GM23248 (cell line): ENCODE results near the gene TMEM237.

Experiments used
- EZH2 ChIP-seq: fragments of 200-600 bp; sonication (generic); IDR thresholded peaks from 2 replicates; pipeline ENCODE4 v1.6.1; 2018; ENCODE audit warnings: antibody characterized with exemption, mild to moderate bottlenecking; ENCODE audit not compliant: insufficient read depth, poor library complexity, severe bottlenecking
- EZH2phosphoT487 ChIP-seq: fragments of 200-600 bp; sonication (generic); IDR thresholded peaks from 2 replicates; pipeline ENCODE4 v1.6.1; 2018; ENCODE audit warnings: antibody characterized with exemption, moderate library complexity, mild to moderate bottlenecking, low read depth; ENCODE audit not compliant: insufficient read depth

DNA sequence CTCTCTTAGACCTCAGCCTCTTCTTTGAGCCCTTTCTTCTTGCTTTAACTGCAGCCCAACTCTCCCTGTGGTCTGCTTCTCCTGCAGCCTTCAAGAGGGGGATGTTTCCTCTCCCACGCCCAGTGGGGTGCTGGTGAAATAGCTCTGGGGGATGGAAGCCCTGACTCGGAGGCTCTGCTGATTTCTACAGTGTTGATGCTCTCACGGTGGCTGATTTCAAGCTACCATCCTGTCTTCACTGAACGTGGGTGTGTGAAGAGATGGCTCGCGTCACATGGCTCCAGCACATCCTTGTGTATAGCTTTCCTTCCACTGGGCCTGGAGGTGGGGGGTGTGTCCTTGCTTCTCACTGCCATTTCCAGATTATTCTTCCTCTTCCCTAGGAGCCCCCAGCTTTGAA is 35.1 kb upstream of the TMEM237 start:
- TF ChIP-seq EZH2 = no peak
- no peak for TF ChIP-seq EZH2phosphoT487
